Gastroesophageal sphincter (tissue), 4 donors: ENCODE measurements around the gene TUBB4B. TPM values are rescaled to one million over a fixed set of nuclear protein-coding genes. Genes with fewer than 3 reads are reported as not detected.

Experiments used
- ATAC-seq: fragments of 150-250 bp; one replicate; pipeline ENCODE4 v1.9.1; 2016; ENCODE audit warnings: mild to moderate bottlenecking, moderate library complexity
- H3K27ac ChIP-seq, 4 donors: fragments of 200-600 bp; sonication (generic) in 3 of 4; 1 replicate in 3 of 4; 2 replicates in 1 of 4; pipeline ENCODE4 v1.5.1; 2016 to 2019
- H3K27me3 ChIP-seq: fragments of 200-600 bp; sonication (generic); one replicate; pipeline ENCODE4 v1.5.1; 2019
- H3K36me3 ChIP-seq, 2 donors: fragments of 200-600 bp; sonication (generic); one replicate each; pipeline ENCODE4 v1.5.1; 2019; ENCODE audit warnings: control low read depth in 1 of 2
- H3K4me1 ChIP-seq, 3 donors: fragments of 200-600 bp; sonication (generic); 1 replicate in 2 of 3; 2 replicates in 1 of 3; pipeline ENCODE4 v1.5.1; 2016 to 2019; ENCODE audit warnings: control low read depth in 2 of 3
- H3K4me3 ChIP-seq, 2 donors: fragments of 200-600 bp; sonication (generic); one replicate each; pipeline ENCODE4 v1.5.1; 2019; ENCODE audit warnings: mild to moderate bottlenecking in 1 of 2, moderate library complexity in 1 of 2
- H3K9me3 ChIP-seq, 3 donors: fragments of 200-600 bp; sonication (generic); one replicate each; pipeline ENCODE4 v1.5.1; 2017 to 2019; ENCODE audit warnings: control low read depth in 2 of 3
- CTCF ChIP-seq, 4 experiments: fragments of 200-600 bp in 2 of 4; fragments of 450-650 bp in 2 of 4; sonication (generic) in 1 of 4; IDR thresholded peaks; one replicate each; pipeline ENCODE4 v1.5.1; 2017 to 2019; ENCODE audit warnings: antibody characterized with exemption in 4 of 4, mild to moderate bottlenecking in 2 of 4, moderate library complexity in 2 of 4
- EP300 ChIP-seq: sonication (generic); formaldehyde crosslinking; IDR thresholded peaks from one replicate; pipeline ENCODE4 v1.6.1; 2017; ENCODE audit warnings: antibody characterized with exemption, mild to moderate bottlenecking
- POLR2A ChIP-seq, 2 donors: fragments of 450-650 bp; IDR thresholded peaks; one replicate each; pipeline ENCODE4 v1.6.1; 2017; ENCODE audit warnings: antibody characterized with exemption in 2 of 2, mild to moderate bottlenecking in 2 of 2, moderate library complexity in 1 of 2
- POLR2AphosphoS5 ChIP-seq: sonication (generic); formaldehyde crosslinking; IDR thresholded peaks from one replicate; pipeline ENCODE4 v1.6.1; 2017; ENCODE audit warnings: antibody characterized with exemption
- WGBS, 2 donors: methylation state at CpG; one replicate each; pipeline ENCODE4 v1.1.5; 2018; ENCODE audit warnings: low coverage in 1 of 2; 5-methylcytosine and 5-hydroxymethylcytosine counted together
- total RNA-seq, 4 donors: library from RNA; depleted of rRNA; stranded (reverse); fragments of >200 nt; gene quantifications; one replicate each; pipeline ENCODE4 v1.1.0, GENCODE V29; 2016

The TUBB4B gene
- total RNA-seq, 4 donors from 2014 or later: 220 to 488 (median 265) TPM

- no peaks in the 10 kb centered on the region for H3K9me3 ChIP-seq
- no peak for TF ChIP-seq EP300
- TF ChIP-seq POLR2AphosphoS5: no peak
- TF ChIP-seq CTCF (IDR thresholded peaks at IDR 0.05): no peak
- no peak for TF ChIP-seq POLR2A (IDR thresholded peaks at IDR 0.05)
- WGBS, 2 donors: no CpG with 5 or more reads among the region's 27 CpGs
- no peak overlapping the region for H3K4me3 ChIP-seq
- ATAC-seq: no peak
- H3K4me1 ChIP-seq: peaks cover 0 to 18% (median 4%) of the 10 kb centered on the region in 3 donors
- no peaks in the 10 kb centered on the region for H3K36me3 ChIP-seq
- H3K27me3 ChIP-seq: peaks cover 83% of the 10 kb centered on the region
- H3K27ac ChIP-seq: no peak overlapping the region
Measured at GRCh38 chr9:137228968-137229896, 11.9 kb upstream of the TUBB4B start.

GRCh38 chr9:137229903-137230704, 11.0 kb upstream of the TUBB4B start:
- H3K27ac ChIP-seq: no peak overlapping the region
- H3K9me3 ChIP-seq: no peaks in the 10 kb centered on the region
- no peak overlapping the region for H3K4me3 ChIP-seq
- 53% methylated on average over 2 of the region's 31 CpGs; no CpG with 5 or more reads in 1 of the 2 donors for WGBS, 2 donors
- ATAC-seq: no peak
- TF ChIP-seq CTCF (IDR thresholded peaks at IDR 0.05) (no peak), POLR2AphosphoS5 (no peak), EP300 (no peak), POLR2A (IDR thresholded peaks at IDR 0.05) (no peak)
- H3K4me1 ChIP-seq: peaks cover 0 to 13% (median 3%) of the 10 kb centered on the region in 3 donors
- no peaks in the 10 kb centered on the region for H3K36me3 ChIP-seq
- H3K27me3 ChIP-seq: peaks cover 90% of the 10 kb centered on the region

- WGBS, 2 donors: no CpG with 5 or more reads among the region's 14 CpGs
- no peaks in the 10 kb centered on the region for H3K36me3 ChIP-seq
- ATAC-seq: no peak
- no peak within 1 kb of the TSS for H3K4me3 ChIP-seq
- TF ChIP-seq POLR2AphosphoS5: no peak
- no peak for TF ChIP-seq CTCF (IDR thresholded peaks at IDR 0.05)
- TF ChIP-seq EP300: no peak
- no peak for TF ChIP-seq POLR2A (IDR thresholded peaks at IDR 0.05)
- peaks cover 90% of the 10 kb centered on the region for H3K27me3 ChIP-seq
- no peak within 1 kb of the TSS for H3K27ac ChIP-seq
- H3K9me3 ChIP-seq: no peaks in the 10 kb centered on the region
- peaks cover 0 to 20% (median 6%) of the 10 kb centered on the region in 3 donors for H3K4me1 ChIP-seq
Measured at GRCh38 chr9:137230705-137231371, 10.2 kb upstream of the TUBB4B start, which contains the start of gene SLC34A3. Gene SLC34A3, plus strand, starts transcription at chr9:137230901. Its CDS starts 802 bp downstream, at chr9:137231703.

GRCh38 chr9:137231372-137232039, 9.6 kb upstream of the TUBB4B start:
- 60% methylated on average over 2 of the region's 23 CpGs; no CpG with 5 or more reads in 1 of the 2 donors for WGBS, 2 donors
- no peaks in the 10 kb centered on the region for H3K36me3 ChIP-seq
- H3K27me3 ChIP-seq: peaks cover 85% of the 10 kb centered on the region
- H3K4me1 ChIP-seq: peaks cover 0 to 27% (median 13%) of the 10 kb centered on the region in 3 donors
- H3K4me3 ChIP-seq: no peak overlapping the region
- no peaks in the 10 kb centered on the region for H3K9me3 ChIP-seq
- no peak for ATAC-seq
- no peak overlapping the region for H3K27ac ChIP-seq
- TF ChIP-seq POLR2AphosphoS5: no peak
